ENCODE measurements around the gene YJEFN3. TPM values are rescaled to one million over a fixed set of nuclear protein-coding genes. Genes with fewer than 3 reads are reported as not detected.

YJEFN3 gene
- total and polyA plus RNA-seq, 10 of the 15 experiments (the other 5 are each of a cell fraction or from before 2014, with no cell fraction given): 0.05 to 6.9 (median 3.5) TPM

- no peak overlapping the region for H3K27ac ChIP-seq (ENCODE audit: control insufficient read depth, insufficient read depth)
- WGBS (ENCODE audit: insufficient coverage, insufficient replicate concordance, low lambda C conversion rate, missing lambda C conversion rate): 92% methylated on average over 27 of the region's 27 CpGs
- H3K27me3 ChIP-seq (replicated peaks in 1 of 2; ENCODE audit: control insufficient read depth in 2 of 2, insufficient read depth in 2 of 2, low read length in 1 of 2): peaks cover 0 to 3% of the 10 kb centered on the region in 2 experiments; a peak in 1 of 4 replicates
- CTCF ChIA-PET: interaction anchor here (0.6 to 1.1 kb wide), 2 partner anchors 19 to 110 kb away, joined by 3 read pairs; no protein-coding TSS in a partner anchor
- TF ChIP-seq YBX1 (IDR thresholded peaks at IDR 0.05) (no peak), IKZF2 (IDR thresholded peaks at IDR 0.05) (no peak), BCL11A (IDR thresholded peaks at IDR 0.05; ENCODE audit: low read depth, low read length) (no peak), ETV6 (conservative IDR thresholded peaks at IDR 0.05 in 1 of 2, IDR thresholded peaks at IDR 0.05 in 1 of 2; ENCODE audit: borderline replicate concordance in 1 of 2, low read depth in 1 of 2) (no peak), BMI1 (IDR thresholded peaks at IDR 0.05; ENCODE audit: borderline replicate concordance) (no peak), SRF (IDR thresholded peaks at IDR 0.05; ENCODE audit: low read depth in 2 of 2, low read length in 2 of 2) (no peak)
- TF ChIP-seq, protein P1, sequence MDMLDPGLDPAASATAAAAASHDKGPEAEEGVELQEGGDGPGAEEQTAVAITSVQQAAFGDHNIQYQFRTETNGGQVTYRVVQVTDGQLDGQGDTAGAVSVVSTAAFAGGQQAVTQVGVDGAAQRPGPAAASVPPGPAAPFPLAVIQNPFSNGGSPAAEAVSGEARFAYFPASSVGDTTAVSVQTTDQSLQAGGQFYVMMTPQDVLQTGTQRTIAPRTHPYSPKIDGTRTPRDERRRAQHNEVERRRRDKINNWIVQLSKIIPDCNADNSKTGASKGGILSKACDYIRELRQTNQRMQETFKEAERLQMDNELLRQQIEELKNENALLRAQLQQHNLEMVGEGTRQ (IDR thresholded peaks at IDR 0.05; ENCODE audit: borderline replicate concordance, low read depth, low read length): no peak
- TF ChIP-seq, protein P2, sequence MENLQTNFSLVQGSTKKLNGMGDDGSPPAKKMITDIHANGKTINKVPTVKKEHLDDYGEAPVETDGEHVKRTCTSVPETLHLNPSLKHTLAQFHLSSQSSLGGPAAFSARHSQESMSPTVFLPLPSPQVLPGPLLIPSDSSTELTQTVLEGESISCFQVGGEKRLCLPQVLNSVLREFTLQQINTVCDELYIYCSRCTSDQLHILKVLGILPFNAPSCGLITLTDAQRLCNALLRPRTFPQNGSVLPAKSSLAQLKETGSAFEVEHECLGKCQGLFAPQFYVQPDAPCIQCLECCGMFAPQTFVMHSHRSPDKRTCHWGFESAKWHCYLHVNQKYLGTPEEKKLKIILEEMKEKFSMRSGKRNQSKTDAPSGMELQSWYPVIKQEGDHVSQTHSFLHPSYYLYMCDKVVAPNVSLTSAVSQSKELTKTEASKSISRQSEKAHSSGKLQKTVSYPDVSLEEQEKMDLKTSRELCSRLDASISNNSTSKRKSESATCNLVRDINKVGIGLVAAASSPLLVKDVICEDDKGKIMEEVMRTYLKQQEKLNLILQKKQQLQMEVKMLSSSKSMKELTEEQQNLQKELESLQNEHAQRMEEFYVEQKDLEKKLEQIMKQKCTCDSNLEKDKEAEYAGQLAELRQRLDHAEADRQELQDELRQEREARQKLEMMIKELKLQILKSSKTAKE (IDR thresholded peaks at IDR 0.05; ENCODE audit: low read depth, poor library complexity, severe bottlenecking): no peak
- no TSS peak for BruUV-seq (replicated peaks)
- RAD21 ChIA-PET (ENCODE audit: unreplicated experiment): no interaction called here
- no peak overlapping the region for H2AFZ ChIP-seq (ENCODE audit: control insufficient read depth, low read depth, low read length)
- no peak for DNase-seq (ENCODE audit: low read depth, low spot score)
- no peaks in the 10 kb centered on the region; the same call in 2 of the 3 replicates for H3K9me3 ChIP-seq (replicated peaks; ENCODE audit: control insufficient read depth, insufficient read depth, low read length)
- POLR2A ChIA-PET: interaction anchor here (0.5 to 0.6 kb wide), 2 partner anchors 88 to 209 kb away, joined by 3 to 7 read pairs; no protein-coding TSS in a partner anchor
- intact Hi-C loops (cut with micrococcal nuclease; ENCODE audit: unreplicated experiment) (no loop called here), in situ Hi-C loops (cut with MboI) (loop anchor here (25.0 kb wide), 4 partner anchors 878 to 1503 kb away; partner anchors contain the start of genes ZNF66 and ZNF737)
- H3K36me3 ChIP-seq (ENCODE audit: control insufficient read depth in 2 of 2, insufficient read depth in 2 of 2, low read length in 1 of 2): peaks cover 0 to 3% of the 10 kb centered on the region in 2 experiments; a peak in 2 of 4 replicates
- H4K20me1 ChIP-seq (ENCODE audit: control insufficient read depth, insufficient read depth): no peaks in the 10 kb centered on the region
- no peak overlapping the region for H3K4me3 ChIP-seq
- no peak overlapping the region for H3K9ac ChIP-seq (ENCODE audit: control insufficient read depth, insufficient read depth, low read length)
- SMC1A ChIA-PET (ENCODE audit: uncharacterized antibody, unreplicated experiment): interaction anchor here (0.7 kb wide), 1 partner anchor 127 kb away, joined by 3 read pairs; no protein-coding TSS in a partner anchor
- H3K4me2 ChIP-seq (ENCODE audit: control insufficient read depth, insufficient read depth): no peak overlapping the region
- H3K79me2 ChIP-seq (ENCODE audit: control insufficient read depth, insufficient read depth, low read length): no peaks in the 10 kb centered on the region
- ATAC-seq: no peak
- no peak for FAIRE-seq
- H3K4me1 ChIP-seq (ENCODE audit: control insufficient read depth, insufficient read depth, low read length): no peaks in the 10 kb centered on the region
These were observed 6.0 kb downstream of the YJEFN3 start for GRCh38 chr19:19534556-19535265.

Data from GM12878 (cell line).